HCT116 (cell line): ENCODE data around the gene PRR12. TPM values are rescaled to one million over a fixed set of nuclear protein-coding genes. Genes with fewer than 3 reads are reported as not detected.

Source experiments
- ATAC-seq: fragments of 200-7000 bp; cut with Tn5 transposase; 2 replicates; pipeline ENCODE4 v1.9.1; 2020; ENCODE audit warnings: mild to moderate bottlenecking, moderate library complexity
- BruUV-seq: library from RNA; stranded (reverse); fragments of 400-500 nt; replicated peaks from 2 replicates; lab custom pipeline; 2021; lab: Mats Ljungman, UMichigan
- CTCF ChIA-PET: fragments of 300-600 bp; sonication (Branson Sonifier 250); formaldehyde crosslinking; loops from one replicate; lab custom pipeline; 2021; ENCODE audit warnings: antibody characterized with exemption; lab: Charles Lee
- POLR2A ChIA-PET: fragments of 300-600, 350-600 bp; sonication (Branson Sonifier 250); formaldehyde crosslinking; loops from one replicate; lab custom pipeline; 2021; ENCODE audit warnings: antibody characterized with exemption; lab: Charles Lee
- RAD21 ChIA-PET, 2 experiments: fragments of 300-600 bp; sonication (Branson Sonifier 250); formaldehyde crosslinking; loops; one replicate each; lab custom pipeline; 2023; ENCODE audit warnings: low total read pairs in 2 of 2; ENCODE audit not compliant: uncharacterized antibody in 2 of 2, unreplicated experiment in 2 of 2, low non-redundant PET in 1 of 2; lab: Charles Lee
- DNase-seq: peaks from one replicate; pipeline ENCODE4 v3.0.0-alpha.2; 2010; ENCODE audit warnings: low read depth, low spot score
- H2AFZ ChIP-seq: fragments of 200-600 bp; shearing (Covaris generic), sonication (generic); 2 replicates; pipeline ENCODE4 v1.6.1; 2017; ENCODE audit warnings: low read depth, mixed run types, mixed read lengths, antibody characterized with exemption, low read length; ENCODE audit not compliant: poor library complexity, severe bottlenecking
- H3K27ac ChIP-seq: 2 replicates; pipeline ENCODE4 v1.5.1; 2012; ENCODE audit warnings: low read depth, low read length
- H3K27me3 ChIP-seq: fragments of 200-600 bp; sonication (generic); 2 replicates; pipeline ENCODE4 v1.6.1; 2016; ENCODE audit warnings: mixed run types, low read length, mixed read lengths; ENCODE audit not compliant: insufficient read depth
- H3K36me3 ChIP-seq, 2 experiments: fragments of 200-500 bp in 1 of 2; fragments of 200-600 bp in 1 of 2; sonication (Bioruptor generic) in 1 of 2; sonication (generic) in 1 of 2; 2 replicates each; pipeline versions ENCODE4 v1.5.1 to v1.6.1; 2014 to 2016; ENCODE audit warnings: low read length in 2 of 2, inconsistent platforms in 1 of 2, mixed read lengths in 1 of 2, mixed run types in 1 of 2; ENCODE audit not compliant: insufficient read depth in 2 of 2, control insufficient read depth in 1 of 2
- H3K4me1 ChIP-seq, 2 experiments: fragments of 200-600 bp in 1 of 2; sonication (generic) in 1 of 2; 2 replicates each; pipeline versions ENCODE4 v1.5.1 to v1.6.1; 2012 to 2017; ENCODE audit warnings: low read length in 2 of 2, inconsistent platforms in 1 of 2, mild to moderate bottlenecking in 1 of 2, mixed read lengths in 1 of 2, mixed run types in 1 of 2, moderate library complexity in 1 of 2; ENCODE audit not compliant: insufficient read depth in 2 of 2, control insufficient read depth in 1 of 2
- H3K4me2 ChIP-seq: fragments of 200-600 bp; sonication (generic); 2 replicates; pipeline ENCODE4 v1.6.1; 2017; ENCODE audit warnings: mixed run types, low read length, mixed read lengths
- H3K4me3 ChIP-seq, 2 experiments: fragments of 200-600 bp in 1 of 2; sonication (generic) in 1 of 2; replicated peaks in 1 of 2; 2 replicates each; pipeline ENCODE4 v1.5.1; 2011 to 2016; ENCODE audit warnings: low read length in 2 of 2, control low read depth in 1 of 2, low read depth in 1 of 2, mild to moderate bottlenecking in 1 of 2, mixed read lengths in 1 of 2, mixed run types in 1 of 2
- H3K79me2 ChIP-seq: fragments of 200-600 bp; sonication (generic); 2 replicates; pipeline ENCODE4 v1.6.1; 2017; ENCODE audit warnings: mild to moderate bottlenecking, mixed run types, low read length, moderate library complexity, mixed read lengths; ENCODE audit not compliant: insufficient read depth
- H3K9ac ChIP-seq: fragments of 200-600 bp; sonication (generic); 2 replicates; pipeline ENCODE4 v1.6.1; 2016; ENCODE audit warnings: low read length, mixed read lengths
- H3K9me2 ChIP-seq: fragments of 200-600 bp; sonication (generic), shearing (Covaris generic); 2 replicates; pipeline ENCODE4 v1.6.1; 2017; ENCODE audit warnings: mixed run types, mild to moderate bottlenecking, moderate library complexity; ENCODE audit not compliant: insufficient read depth
- H3K9me3 ChIP-seq, 2 experiments: fragments of 200-500 bp in 1 of 2; fragments of 200-600 bp in 1 of 2; sonication (Bioruptor generic) in 1 of 2; sonication (generic) in 1 of 2; 2 replicates each; pipeline ENCODE4 v1.6.1; 2014 to 2017; ENCODE audit warnings: low read length in 2 of 2, mixed read lengths in 2 of 2, inconsistent platforms in 1 of 2, low read depth in 1 of 2, mild to moderate bottlenecking in 1 of 2, mixed run types in 1 of 2, moderate library complexity in 1 of 2; ENCODE audit not compliant: control insufficient read depth in 1 of 2, insufficient read depth in 1 of 2
- H4K20me1 ChIP-seq: fragments of 200-600 bp; sonication (generic), shearing (Covaris generic); 2 replicates; pipeline ENCODE4 v1.6.1; 2017; ENCODE audit warnings: mixed run types, mild to moderate bottlenecking, moderate library complexity; ENCODE audit not compliant: insufficient read depth
- ATF3 ChIP-seq: IDR thresholded peaks from 2 replicates; pipeline ENCODE4 v1.6.1; 2012
- CBX3 ChIP-seq: IDR thresholded peaks from 2 replicates; pipeline ENCODE4 v1.6.1; 2012; ENCODE audit warnings: low read depth
- CEBPB ChIP-seq: IDR thresholded peaks from 2 replicates; pipeline ENCODE4 v1.6.1; 2012; ENCODE audit warnings: low read depth
- EZH2 ChIP-seq: fragments of 200-600 bp; sonication (generic); IDR thresholded peaks from 2 replicates; pipeline ENCODE4 v1.6.1; 2017; ENCODE audit warnings: antibody characterized with exemption, mixed run types
- EZH2phosphoT487 ChIP-seq: fragments of 200-600 bp; IDR thresholded peaks from 2 replicates; pipeline ENCODE4 v1.6.1; 2018; ENCODE audit warnings: antibody characterized with exemption, borderline replicate concordance
- FOSL1 ChIP-seq: IDR thresholded peaks from 2 replicates; pipeline ENCODE4 v1.6.1; 2012; ENCODE audit warnings: low read depth
- MAX ChIP-seq: IDR thresholded peaks from 2 replicates; pipeline ENCODE4 v1.6.1; 2012
- POLR2AphosphoS5 ChIP-seq: IDR thresholded peaks from 2 replicates; pipeline ENCODE4 v1.6.1; 2011; ENCODE audit warnings: mild to moderate bottlenecking, low read depth, low read length, moderate library complexity
- SIN3A ChIP-seq: IDR thresholded peaks from 2 replicates; pipeline ENCODE4 v1.6.1; 2012; ENCODE audit warnings: low read depth
- SP1 ChIP-seq: IDR thresholded peaks from 2 replicates; pipeline ENCODE4 v1.6.1; 2012; ENCODE audit warnings: low read depth
- SRF ChIP-seq: IDR thresholded peaks from 2 replicates; pipeline ENCODE4 v1.6.1; 2012; ENCODE audit warnings: low read depth
- TCF7L2 ChIP-seq: IDR thresholded peaks from 2 replicates; pipeline ENCODE4 v1.7.0; 2011; ENCODE audit warnings: borderline replicate concordance, inconsistent platforms; ENCODE audit not compliant: insufficient read depth, insufficient read length; ENCODE audit errors: extremely low read depth
- ZBTB33 ChIP-seq: IDR thresholded peaks from 2 replicates; pipeline ENCODE4 v1.6.1; 2011; ENCODE audit warnings: mild to moderate bottlenecking, low read length, moderate library complexity; ENCODE audit not compliant: insufficient replicate concordance; ENCODE audit errors: extremely low read depth
- ZFX ChIP-seq: fragments of 450-650 bp; IDR thresholded peaks from 2 replicates; pipeline ENCODE4 v1.6.1; 2017
- ZNF274 ChIP-seq: fragments of 200-500 bp; sonication (Bioruptor generic); IDR thresholded peaks from 2 replicates; pipeline ENCODE4 v1.6.1; 2014; ENCODE audit warnings: mild to moderate bottlenecking, low read depth, low read length, inconsistent platforms
- intact Hi-C: fragments of 100-400 bp; cut with micrococcal nuclease; formaldehyde crosslinking; loops from 2 replicates; pipeline ENCODE4 v1.10.0; 2022
- total RNA-seq: library from RNA; stranded (reverse); gene quantifications from one replicate; pipeline ENCODE4 v1.2.1, GENCODE V29; 2021; ENCODE audit not compliant: unreplicated experiment

Gene PRR12
- total RNA-seq, 1 experiment from 2014 or later, result 26.9 TPM

DNA sequence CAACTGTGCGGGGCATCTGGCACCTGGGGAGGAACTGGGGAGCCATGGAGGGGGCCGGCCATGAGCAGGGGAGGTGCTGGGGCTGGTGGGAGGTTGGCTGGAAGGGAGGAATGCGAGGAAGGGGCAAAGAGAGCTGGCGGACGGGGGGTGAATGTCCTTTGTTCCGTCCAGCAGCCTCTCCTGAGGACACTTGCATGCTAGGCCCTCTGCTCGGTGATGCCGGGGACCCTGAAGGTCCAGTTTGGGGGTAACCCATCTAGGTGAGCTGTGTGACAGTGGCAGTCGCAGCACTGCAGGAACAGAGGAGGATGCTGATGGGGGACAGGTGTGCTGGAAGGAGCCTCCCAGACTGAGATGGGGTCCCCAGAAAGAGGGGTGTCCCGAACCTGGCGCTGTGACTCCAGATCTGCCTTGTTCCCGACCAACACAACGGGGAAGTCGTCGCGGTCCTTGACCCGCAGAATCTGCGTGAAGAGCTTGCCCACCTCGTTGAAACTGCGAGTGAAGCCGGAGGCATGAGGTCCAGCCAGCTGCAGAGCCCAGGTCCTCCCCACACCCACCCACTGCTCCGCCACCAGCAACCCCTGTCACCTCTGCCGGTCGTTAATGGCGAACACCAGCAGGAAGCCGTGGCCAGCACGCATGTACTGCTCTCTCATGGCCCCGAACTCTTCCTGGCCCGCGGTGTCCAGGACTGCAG, 45.4 kb downstream of the PRR12 start:
- Histone ChIP-seq H3K9me2 (no peaks in the 10 kb centered on the region), H3K4me2 (no peak overlapping the region), H3K27ac (no peak overlapping the region), H3K36me3 (no peaks in the 10 kb centered on the region; a peak in 1 of 4 replicates), H2AFZ (no peak overlapping the region), H3K27me3 (no peaks in the 10 kb centered on the region), H4K20me1 (no peaks in the 10 kb centered on the region), H3K9ac (no peak overlapping the region), H3K4me3 (no peak overlapping the region), H3K9me3 (no peaks in the 10 kb centered on the region), H3K4me1 (peaks cover 11 to 40% of the 10 kb centered on the region in 2 experiments), H3K79me2 (peaks cover 9% of the 10 kb centered on the region; the same call in 1 of the 2 replicates)
- no peak for DNase-seq
- TF ChIP-seq ZFX, result no peak
- no peak for TF ChIP-seq SRF
- no peak for TF ChIP-seq CEBPB
- no peak for TF ChIP-seq CBX3
- no peak for TF ChIP-seq MAX
- TF ChIP-seq TCF7L2, result no peak
- no peak for TF ChIP-seq ZBTB33
- TF ChIP-seq EZH2phosphoT487, result no peak
- no peak for TF ChIP-seq ATF3
- no peak for TF ChIP-seq FOSL1
- no peak for TF ChIP-seq POLR2AphosphoS5
- no peak for TF ChIP-seq ZNF274
- no peak for TF ChIP-seq SIN3A
- no peak for TF ChIP-seq SP1
- TF ChIP-seq EZH2, result no peak
- CTCF ChIA-PET, result interaction anchor here (0.5 kb wide), 1 partner anchor 42 kb away, joined by 3 read pairs; no protein-coding TSS in a partner anchor
- POLR2A ChIA-PET, result no interaction called here
- no TSS peak for BruUV-seq
- RAD21 ChIA-PET, result no interaction called here
- intact Hi-C loops, result no loop called here
- ATAC-seq, result no peak
